GM19035 (cell line): Measurements from ENCODE around the gene ALKBH8.
"Not testable (repeated sequence)": the region's sequence is repeated elsewhere in the genome, so short reads cannot be mapped to it uniquely, and the experiment has no call there.

Source experiments
- ATAC-seq: cut with Tn5 transposase; IDR thresholded peaks from one replicate; pipeline ENCODE4 v1.9.1; 2021; ENCODE audit not compliant: unreplicated experiment

ALKBH8 gene

DNA sequence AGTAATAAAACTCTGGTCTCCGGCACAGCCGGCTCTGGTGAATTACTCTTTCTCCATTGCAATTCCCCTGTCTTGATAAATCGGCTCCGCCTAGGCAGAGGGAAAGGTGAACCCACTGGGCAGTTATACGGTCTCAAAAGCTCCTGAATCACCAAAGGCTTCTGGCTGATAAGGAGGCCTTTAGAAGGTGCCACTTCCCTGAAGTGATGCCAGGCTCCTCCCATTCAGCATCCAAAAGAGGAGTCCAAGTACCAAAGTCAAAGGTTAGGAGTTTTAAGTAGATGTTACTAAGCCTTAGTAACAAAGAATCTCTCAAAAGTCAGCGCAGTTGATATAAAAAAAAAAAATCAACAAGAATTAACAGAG, 11.8 kb upstream of the ALKBH8 start:
- no peak for ATAC-seq

DNA sequence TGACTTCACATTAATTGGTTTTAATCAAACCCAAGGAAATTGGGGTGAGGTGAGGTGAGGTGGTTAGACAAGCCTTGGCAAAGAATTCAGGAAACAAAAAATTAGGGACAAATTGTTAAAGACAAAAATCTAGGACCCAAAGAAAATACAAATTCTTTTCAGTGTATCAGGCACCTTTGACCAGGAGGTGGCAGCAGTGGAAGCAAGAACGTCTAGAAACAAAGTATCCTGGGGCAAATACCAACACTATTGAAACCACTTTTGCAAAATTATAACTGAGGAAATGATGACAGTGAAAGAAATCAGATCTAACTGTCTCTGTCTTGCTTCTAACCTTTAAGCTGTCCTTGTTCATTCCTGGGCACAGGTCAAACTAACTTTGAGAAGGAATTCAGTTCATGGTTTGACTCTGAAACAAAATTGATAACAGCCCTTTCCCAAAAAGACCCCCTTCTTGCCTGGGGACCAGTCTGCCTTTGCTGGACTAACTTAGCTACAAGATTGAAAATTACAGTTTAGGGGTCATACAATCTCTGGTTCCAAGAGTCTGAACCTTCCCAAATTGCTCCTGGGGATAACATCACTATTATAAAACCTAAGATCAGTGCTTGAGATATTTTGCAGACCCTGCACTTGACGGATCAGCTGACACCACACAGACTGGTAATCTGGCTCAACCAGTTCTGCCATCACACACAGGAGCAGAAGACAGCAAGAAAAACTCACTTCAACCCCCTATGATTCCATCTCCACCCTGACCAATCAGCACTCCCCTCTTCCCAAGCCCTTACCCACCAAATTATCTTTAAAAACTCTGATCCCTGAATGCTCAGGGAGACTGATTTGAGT, 11.2 kb upstream of the ALKBH8 start:
- ATAC-seq: peak; percentile 55

- ATAC-seq: no peak
These were observed 7.9 kb upstream of the ALKBH8 start for GRCh38 chr11:107573438-107573837.

DNA sequence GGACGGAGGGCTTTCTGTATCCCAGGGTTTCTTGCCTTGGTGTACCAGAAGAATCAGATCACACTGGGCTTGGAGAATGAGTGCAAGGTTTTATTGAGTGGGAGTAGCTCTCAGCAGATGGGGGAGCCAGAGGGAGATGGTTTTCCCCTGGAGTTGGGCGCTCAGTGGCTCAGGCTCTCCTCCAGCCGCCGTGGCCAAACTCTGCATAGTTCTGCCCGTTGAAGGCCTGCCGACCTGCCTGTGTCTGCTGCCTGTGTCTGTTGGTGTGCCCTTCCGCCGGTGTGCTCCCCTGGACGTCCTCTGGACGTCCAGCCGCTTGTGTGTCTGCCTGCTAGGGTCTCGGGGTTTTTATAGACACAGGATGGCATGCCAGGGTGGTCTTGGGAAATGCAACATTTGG, 4.5 kb upstream of the ALKBH8 start:
- no peak for ATAC-seq

DNA sequence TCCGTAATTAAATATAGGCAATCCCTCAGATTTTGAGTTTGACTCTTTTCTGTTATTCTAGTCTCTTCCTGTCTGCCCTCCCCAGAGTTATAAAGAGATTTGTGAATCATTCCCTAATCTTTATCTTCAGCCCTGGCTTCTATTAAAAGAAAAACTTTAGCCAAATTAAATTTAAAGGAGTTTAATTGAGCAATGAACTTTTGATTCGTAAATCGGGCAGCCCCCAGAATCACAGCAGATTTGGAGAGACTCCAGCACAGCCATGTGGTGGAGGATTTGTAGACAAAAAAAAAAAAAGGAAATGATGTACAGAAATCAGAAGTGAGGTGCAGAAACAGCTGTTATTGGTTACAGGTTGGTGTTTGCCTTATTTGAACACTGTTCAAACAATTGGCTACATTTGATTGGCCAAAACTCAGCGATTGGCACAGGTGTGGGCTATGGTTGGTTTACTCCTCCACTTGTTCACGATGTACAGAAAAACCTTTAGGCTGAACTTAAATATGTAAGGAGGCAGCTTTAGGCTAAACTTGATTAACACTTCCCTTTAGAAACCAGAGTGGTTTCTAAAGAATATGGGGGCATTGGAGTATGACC, 2.3 kb upstream of the ALKBH8 start:
- no peak for ATAC-seq

DNA sequence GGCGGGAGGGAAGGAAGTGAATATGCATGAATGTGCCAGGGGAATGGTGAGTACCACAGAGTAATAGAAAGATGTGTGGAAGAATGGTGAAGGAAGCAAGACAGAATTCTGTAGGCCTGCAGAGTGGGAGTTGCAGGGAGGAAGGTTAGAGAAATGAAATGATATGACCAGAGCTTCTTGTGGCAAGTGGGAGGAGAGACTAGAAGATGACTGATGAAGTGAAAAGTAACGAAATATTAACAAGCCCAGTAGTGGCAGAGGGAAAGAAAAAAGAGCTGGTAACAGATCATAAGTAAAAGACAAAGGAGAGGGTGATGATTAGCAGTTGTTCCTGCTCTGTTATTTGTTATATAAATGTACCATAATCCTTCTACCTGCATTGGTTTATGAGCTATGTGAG, 1.0 kb upstream of the ALKBH8 start:
- no peak for ATAC-seq

GRCh38 chr11:107565955-107566501, 493 bp upstream of the ALKBH8 start:
- peak; percentile 3 for ATAC-seq

- ATAC-seq: peak; percentile 9
These were observed 687 bp downstream of the ALKBH8 start for GRCh38 chr11:107564877-107565218.

DNA sequence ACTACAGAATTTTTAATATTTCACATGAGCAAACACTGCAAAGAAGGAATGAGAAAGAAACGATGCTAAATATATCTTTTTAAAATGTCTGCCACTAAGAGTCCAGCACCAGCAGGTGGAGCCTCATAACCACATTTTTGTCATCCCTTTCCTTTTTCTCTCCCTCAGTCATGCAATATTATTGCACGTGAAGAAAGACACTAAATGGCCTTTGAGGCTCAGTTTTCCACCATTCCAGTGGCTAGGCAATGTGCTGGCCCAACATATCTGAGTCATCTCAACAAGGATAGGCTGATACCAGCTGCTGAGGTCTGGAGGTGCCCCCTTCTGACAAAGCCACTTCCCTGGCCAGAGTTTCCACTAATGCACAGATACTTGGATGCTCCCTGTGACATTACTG, 1.8 kb downstream of the ALKBH8 start:
- peak; percentile 33 for ATAC-seq

DNA sequence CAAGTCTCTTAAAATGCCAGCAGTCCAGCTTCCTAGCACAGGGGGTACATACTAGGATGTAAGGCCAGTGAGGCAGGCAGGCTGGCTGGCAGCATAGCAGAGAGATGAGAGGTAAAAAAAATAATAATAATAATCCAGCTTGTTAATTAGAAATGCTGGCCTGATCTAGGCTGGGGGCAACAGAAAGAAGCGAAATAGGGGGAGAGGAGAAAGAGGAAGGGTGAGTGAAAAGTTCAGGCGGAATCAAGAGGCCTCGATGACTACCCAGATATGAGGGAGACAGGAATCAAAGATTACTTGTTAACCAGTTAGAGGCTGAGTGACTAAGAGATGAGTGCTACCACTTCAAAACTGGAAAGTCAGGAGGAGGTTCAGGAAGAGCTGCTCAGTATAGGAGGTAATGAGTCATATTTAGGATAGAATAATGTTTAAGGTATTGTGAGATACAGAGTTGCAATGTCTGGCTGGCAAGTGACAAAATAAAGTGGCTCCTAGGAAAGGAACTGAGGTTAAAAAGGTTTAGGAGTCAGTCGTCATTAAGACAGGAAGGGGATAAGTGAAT, 2.8 kb downstream of the ALKBH8 start:
- no peak for ATAC-seq

GRCh38 chr11:107561688-107562087, 3.8 kb downstream of the ALKBH8 start:
- no peak for ATAC-seq

DNA sequence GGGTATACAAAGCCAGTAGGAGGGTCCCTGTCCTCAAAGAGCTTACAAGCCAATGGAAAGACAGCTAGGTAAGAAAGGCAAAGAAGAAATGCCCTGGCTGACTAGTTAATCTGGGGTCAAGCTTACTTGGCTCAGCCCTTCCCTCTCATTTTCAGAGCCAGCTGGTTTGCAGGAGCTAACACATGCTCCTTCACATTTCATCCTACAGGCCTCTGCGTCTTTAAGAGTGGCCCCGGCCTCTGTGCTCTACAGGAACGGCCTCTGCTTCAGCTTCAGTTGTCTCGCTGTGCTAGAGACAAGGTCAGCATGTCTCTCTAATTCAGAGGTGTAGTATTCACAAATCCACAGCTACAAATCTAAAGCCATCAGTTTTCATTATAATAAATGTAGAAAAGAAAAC, 15.2 kb downstream of the ALKBH8 start:
- no peak for ATAC-seq

- ATAC-seq: no peak
These were observed 15.6 kb downstream of the ALKBH8 start for GRCh38 chr11:107549954-107550285.

GRCh38 chr11:107549253-107549953, 16.1 kb downstream of the ALKBH8 start:
- ATAC-seq: no peak

GRCh38 chr11:107547961-107548360, 17.6 kb downstream of the ALKBH8 start:
- ATAC-seq: no peak

GRCh38 chr11:107545101-107545514, 20.4 kb downstream of the ALKBH8 start:
- ATAC-seq: no peak

- no peak for ATAC-seq
These were observed 26.7 kb downstream of the ALKBH8 start for GRCh38 chr11:107538821-107539220.

DNA sequence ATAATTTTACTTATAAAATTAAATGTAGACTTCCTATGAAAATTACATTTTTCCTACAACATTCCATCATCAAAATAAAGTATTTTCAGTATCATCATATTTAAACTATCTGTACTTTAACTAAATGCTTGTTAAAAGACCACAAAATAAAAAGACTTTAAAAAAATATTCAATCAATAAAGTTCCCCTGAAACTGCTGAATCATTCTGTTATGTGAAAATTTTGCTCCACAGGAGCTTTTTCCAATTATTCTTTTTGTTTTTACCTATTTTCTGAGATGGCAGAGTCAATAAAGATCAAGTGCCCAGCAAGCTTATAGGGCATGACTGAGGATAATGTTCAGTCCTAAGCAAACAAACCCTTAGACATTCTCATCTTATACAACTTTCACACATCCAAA, 27.3 kb downstream of the ALKBH8 start:
- no peak for ATAC-seq

DNA sequence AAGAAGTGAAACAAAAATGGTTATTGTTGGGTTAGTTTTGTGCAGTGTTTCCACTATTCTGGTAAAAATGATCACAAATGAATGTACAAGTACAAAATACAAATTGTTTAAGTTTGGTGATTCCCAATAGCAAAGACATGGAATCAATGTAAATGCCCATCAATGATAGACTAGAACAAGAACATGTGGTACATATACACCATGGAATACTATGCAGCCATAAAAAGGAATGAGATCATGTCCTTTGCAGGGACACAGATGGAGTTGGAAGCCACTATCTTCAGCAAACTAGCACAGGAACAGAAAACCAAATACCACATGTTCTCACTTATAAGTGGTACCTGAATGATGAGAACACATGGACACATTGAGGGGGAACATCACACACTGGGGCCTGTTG, 28.4 kb downstream of the ALKBH8 start:
- ATAC-seq: not testable (repeated sequence)

DNA sequence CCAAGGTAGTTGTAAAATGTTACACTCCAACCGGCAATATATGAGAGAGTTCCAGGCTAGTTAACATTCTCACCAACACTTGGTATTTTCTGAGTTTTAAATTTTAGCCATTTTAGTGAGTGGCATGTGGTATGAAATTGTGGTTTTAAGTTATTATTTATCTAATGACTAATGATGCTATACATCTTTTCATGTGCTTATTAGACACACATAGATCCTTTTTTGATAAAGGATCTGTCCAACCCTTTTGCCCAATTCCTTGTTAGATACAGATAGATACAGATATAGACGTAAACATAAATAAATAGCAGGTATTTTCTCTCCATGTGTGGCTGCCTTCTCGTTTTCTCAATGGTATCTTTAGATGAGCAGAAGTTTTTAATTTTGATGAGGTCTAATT, 39.3 kb downstream of the ALKBH8 start:
- ATAC-seq: no peak

DNA sequence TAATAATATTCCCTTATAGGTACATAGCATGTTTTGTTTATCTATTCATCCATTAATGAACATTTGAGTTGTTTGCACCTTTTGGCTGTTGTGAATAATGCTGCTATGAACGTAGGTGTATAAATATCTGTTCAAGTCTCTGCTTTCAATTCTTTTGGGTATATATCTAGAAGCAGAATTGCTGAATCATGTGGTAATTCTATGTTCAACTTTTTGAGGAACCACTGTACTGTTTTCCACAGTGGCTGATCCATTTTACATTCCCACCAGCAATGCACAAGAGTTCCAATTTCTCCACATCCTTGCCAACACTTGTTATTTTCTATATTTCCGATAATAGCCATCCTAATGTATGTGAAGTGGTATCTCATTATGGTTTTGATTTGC, 56.7 kb downstream of the ALKBH8 start:
- no peak for ATAC-seq
